ENCODE measurements around the gene C2CD3.

C2CD3 gene

GRCh38 chr11:74139151-74139918 lies 31.5 kb downstream of the C2CD3 start:
- H3K27ac ChIP-seq (replicated peaks), result no peak overlapping the region
- no peak overlapping the region for H3K4me3 ChIP-seq (replicated peaks; ENCODE audit: insufficient read depth, low read length)
- DNase-seq (ENCODE audit: low read depth in 1 of 2, low spot score in 1 of 2), result no peak
- no peaks in the 10 kb centered on the region for H3K27me3 ChIP-seq (ENCODE audit: insufficient read depth, poor library complexity, severe bottlenecking)
- TF ChIP-seq SPI1 (IDR thresholded peaks at IDR 0.05; ENCODE audit: borderline replicate concordance, low read depth) (no peak), POLR2AphosphoS5 (IDR thresholded peaks at IDR 0.05; ENCODE audit: low read depth) (no peak), REST (IDR thresholded peaks at IDR 0.05; ENCODE audit: insufficient replicate concordance, low read depth) (no peak), GABPA (IDR thresholded peaks at IDR 0.05; ENCODE audit: low read depth) (no peak)
- TF ChIP-seq, protein P1, sequence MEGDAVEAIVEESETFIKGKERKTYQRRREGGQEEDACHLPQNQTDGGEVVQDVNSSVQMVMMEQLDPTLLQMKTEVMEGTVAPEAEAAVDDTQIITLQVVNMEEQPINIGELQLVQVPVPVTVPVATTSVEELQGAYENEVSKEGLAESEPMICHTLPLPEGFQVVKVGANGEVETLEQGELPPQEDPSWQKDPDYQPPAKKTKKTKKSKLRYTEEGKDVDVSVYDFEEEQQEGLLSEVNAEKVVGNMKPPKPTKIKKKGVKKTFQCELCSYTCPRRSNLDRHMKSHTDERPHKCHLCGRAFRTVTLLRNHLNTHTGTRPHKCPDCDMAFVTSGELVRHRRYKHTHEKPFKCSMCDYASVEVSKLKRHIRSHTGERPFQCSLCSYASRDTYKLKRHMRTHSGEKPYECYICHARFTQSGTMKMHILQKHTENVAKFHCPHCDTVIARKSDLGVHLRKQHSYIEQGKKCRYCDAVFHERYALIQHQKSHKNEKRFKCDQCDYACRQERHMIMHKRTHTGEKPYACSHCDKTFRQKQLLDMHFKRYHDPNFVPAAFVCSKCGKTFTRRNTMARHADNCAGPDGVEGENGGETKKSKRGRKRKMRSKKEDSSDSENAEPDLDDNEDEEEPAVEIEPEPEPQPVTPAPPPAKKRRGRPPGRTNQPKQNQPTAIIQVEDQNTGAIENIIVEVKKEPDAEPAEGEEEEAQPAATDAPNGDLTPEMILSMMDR (IDR thresholded peaks at IDR 0.05; ENCODE audit: insufficient read depth, low read length), result no peak

DNA sequence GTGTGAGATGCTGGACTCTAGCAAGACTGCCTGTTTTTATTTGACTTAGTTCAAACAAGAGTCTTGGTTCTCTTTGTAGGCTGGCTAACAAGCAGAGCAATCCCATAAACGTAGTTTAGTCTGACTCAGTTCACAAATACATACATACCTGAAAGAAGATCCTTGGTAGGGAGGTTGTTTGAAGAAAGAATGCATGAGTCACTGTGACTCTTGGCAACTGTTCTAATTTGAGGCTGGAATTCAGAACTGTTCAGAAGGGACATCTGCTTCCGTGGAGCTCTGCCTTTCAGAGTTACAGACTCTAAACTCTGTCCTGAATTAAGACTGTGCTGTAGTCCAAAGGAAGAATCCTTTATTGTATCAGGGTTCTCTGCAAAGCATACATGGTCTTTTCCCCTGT lies 32.2 kb downstream of the C2CD3 start:
- no peak overlapping the region for H3K4me3 ChIP-seq (replicated peaks; ENCODE audit: insufficient read depth, low read length)
- TF ChIP-seq SPI1 (IDR thresholded peaks at IDR 0.05; ENCODE audit: borderline replicate concordance, low read depth) (no peak), REST (IDR thresholded peaks at IDR 0.05; ENCODE audit: insufficient replicate concordance, low read depth) (no peak), GABPA (IDR thresholded peaks at IDR 0.05; ENCODE audit: low read depth) (no peak)
- TF ChIP-seq, protein P1 (IDR thresholded peaks at IDR 0.05; ENCODE audit: insufficient read depth, low read length), result no peak
- no peaks in the 10 kb centered on the region for H3K27me3 ChIP-seq (ENCODE audit: insufficient read depth, poor library complexity, severe bottlenecking)
- no peak for DNase-seq (ENCODE audit: low read depth in 1 of 2, low spot score in 1 of 2)
- H3K27ac ChIP-seq (replicated peaks), result no peak overlapping the region

DNA sequence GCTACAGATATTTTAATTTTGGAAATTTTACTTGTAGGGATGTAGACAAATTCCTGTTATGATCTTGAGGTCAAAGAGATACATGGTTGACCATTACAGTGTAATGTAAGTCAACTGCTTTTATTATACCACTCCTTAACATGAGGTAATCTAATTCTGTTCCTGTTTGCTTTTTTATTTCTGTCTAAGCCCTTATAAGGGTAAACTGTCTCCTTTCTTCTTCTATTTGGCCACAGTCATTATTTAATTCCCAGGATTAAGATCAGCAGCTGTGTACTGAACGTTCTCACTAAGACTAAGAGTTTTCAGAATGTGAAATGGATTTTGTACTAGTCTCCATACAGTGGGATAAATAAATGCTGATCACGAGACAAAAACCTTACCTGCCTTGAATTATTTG lies 32.8 kb downstream of the C2CD3 start:
- no peak for DNase-seq (ENCODE audit: low read depth in 1 of 2, low spot score in 1 of 2)
- H3K4me3 ChIP-seq (replicated peaks; ENCODE audit: insufficient read depth, low read length), result no peak overlapping the region
- TF ChIP-seq SPI1 (IDR thresholded peaks at IDR 0.05; ENCODE audit: borderline replicate concordance, low read depth) (no peak), GABPA (IDR thresholded peaks at IDR 0.05; ENCODE audit: low read depth) (no peak), REST (IDR thresholded peaks at IDR 0.05; ENCODE audit: insufficient replicate concordance, low read depth) (no peak), POLR2AphosphoS5 (IDR thresholded peaks at IDR 0.05; ENCODE audit: low read depth) (no peak)
- TF ChIP-seq, protein P1 (IDR thresholded peaks at IDR 0.05; ENCODE audit: insufficient read depth, low read length), result no peak
- no peak overlapping the region for H3K27ac ChIP-seq (replicated peaks)
- no peaks in the 10 kb centered on the region for H3K27me3 ChIP-seq (ENCODE audit: insufficient read depth, poor library complexity, severe bottlenecking)

All from HL-60 (cell line).